ENCODE results near the gene IFIT1B. TPM values are rescaled to one million over a fixed set of nuclear protein-coding genes. Genes with fewer than 3 reads are reported as not detected.

IFIT1B gene
- total and polyA plus RNA-seq, 4 donors = 0.21 to 3.7 TPM; not detected in 2

DNA sequence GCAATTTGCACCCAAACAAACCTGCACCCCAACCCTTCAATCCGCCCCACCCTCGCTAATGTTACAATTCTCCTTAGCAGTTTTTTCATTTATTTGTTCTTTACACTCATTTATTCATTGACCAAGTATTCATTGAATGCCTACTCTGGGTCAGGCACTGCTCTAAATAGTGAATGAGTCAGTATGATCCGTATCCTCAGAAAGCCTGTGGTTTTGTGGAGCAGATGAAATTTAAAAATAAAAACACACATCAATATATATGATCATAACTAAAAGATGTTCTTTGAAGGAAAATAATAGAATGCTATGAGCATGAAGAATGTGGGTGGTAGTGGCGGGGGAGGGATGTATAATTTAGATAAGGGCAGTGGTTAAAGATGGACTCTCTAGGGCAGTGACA, 49.8 kb downstream of the IFIT1B start:
- no peaks in the 10 kb centered on the region for H3K27me3 ChIP-seq (ENCODE audit: control insufficient read depth in 3 of 3, insufficient read depth in 3 of 3, low read length in 2 of 3)
- peak overlapping the region in 1 of 2 donors; percentile 28 for H3K27ac ChIP-seq (ENCODE audit: low read depth in 1 of 2, low read length in 1 of 2)
- 86 to 91% methylated on average over 4 of the region's 4 CpGs for WGBS, 2 donors
- TF ChIP-seq, protein P1, sequence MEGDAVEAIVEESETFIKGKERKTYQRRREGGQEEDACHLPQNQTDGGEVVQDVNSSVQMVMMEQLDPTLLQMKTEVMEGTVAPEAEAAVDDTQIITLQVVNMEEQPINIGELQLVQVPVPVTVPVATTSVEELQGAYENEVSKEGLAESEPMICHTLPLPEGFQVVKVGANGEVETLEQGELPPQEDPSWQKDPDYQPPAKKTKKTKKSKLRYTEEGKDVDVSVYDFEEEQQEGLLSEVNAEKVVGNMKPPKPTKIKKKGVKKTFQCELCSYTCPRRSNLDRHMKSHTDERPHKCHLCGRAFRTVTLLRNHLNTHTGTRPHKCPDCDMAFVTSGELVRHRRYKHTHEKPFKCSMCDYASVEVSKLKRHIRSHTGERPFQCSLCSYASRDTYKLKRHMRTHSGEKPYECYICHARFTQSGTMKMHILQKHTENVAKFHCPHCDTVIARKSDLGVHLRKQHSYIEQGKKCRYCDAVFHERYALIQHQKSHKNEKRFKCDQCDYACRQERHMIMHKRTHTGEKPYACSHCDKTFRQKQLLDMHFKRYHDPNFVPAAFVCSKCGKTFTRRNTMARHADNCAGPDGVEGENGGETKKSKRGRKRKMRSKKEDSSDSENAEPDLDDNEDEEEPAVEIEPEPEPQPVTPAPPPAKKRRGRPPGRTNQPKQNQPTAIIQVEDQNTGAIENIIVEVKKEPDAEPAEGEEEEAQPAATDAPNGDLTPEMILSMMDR (IDR thresholded peaks at IDR 0.05; ENCODE audit: control extremely low read depth, extremely low read depth) = no peak
- DNase-seq (no peak), ATAC-seq (ENCODE audit: insufficient read depth, low FRiP score) (no peak)
- H3K4me1 ChIP-seq (ENCODE audit: control insufficient read depth in 5 of 5, insufficient read depth in 5 of 5, low read length in 5 of 5) = peaks cover 0 to 12% (median 0%) of the 10 kb centered on the region in 5 donors
- no peak overlapping the region for H3K9ac ChIP-seq (ENCODE audit: insufficient read depth in 1 of 2, low read length in 2 of 2)
- no peak overlapping the region for H3K4me3 ChIP-seq
- H3K9me3 ChIP-seq (ENCODE audit: control insufficient read depth in 4 of 4, insufficient read depth in 3 of 4, low read length in 3 of 4) = no peaks in the 10 kb centered on the region
- no peaks in the 10 kb centered on the region for H3K36me3 ChIP-seq (ENCODE audit: control insufficient read depth in 4 of 4, insufficient read depth in 4 of 4, low read length in 4 of 4)

- TF ChIP-seq, protein P1 (IDR thresholded peaks at IDR 0.05; ENCODE audit: control extremely low read depth, extremely low read depth) = no peak
- no peak overlapping the region for H3K9ac ChIP-seq (ENCODE audit: insufficient read depth in 1 of 2, low read length in 2 of 2)
- WGBS, 2 donors = 64 to 71% methylated on average over 1 of the region's 1 CpG
- peaks cover 0 to 12% (median 0%) of the 10 kb centered on the region in 5 donors for H3K4me1 ChIP-seq (ENCODE audit: control insufficient read depth in 5 of 5, insufficient read depth in 5 of 5, low read length in 5 of 5)
- H3K4me3 ChIP-seq = no peak overlapping the region
- ATAC-seq (ENCODE audit: insufficient read depth, low FRiP score) = no peak
- H3K36me3 ChIP-seq (ENCODE audit: control insufficient read depth in 4 of 4, insufficient read depth in 4 of 4, low read length in 4 of 4) = no peaks in the 10 kb centered on the region
- no peak for DNase-seq
- peak overlapping the region in 1 of 2 donors; percentile 21 for H3K27ac ChIP-seq (ENCODE audit: low read depth in 1 of 2, low read length in 1 of 2)
- no peaks in the 10 kb centered on the region for H3K27me3 ChIP-seq (ENCODE audit: control insufficient read depth in 3 of 3, insufficient read depth in 3 of 3, low read length in 2 of 3)
- no peaks in the 10 kb centered on the region for H3K9me3 ChIP-seq (ENCODE audit: control insufficient read depth in 4 of 4, insufficient read depth in 3 of 4, low read length in 3 of 4)
Measured at GRCh38 chr10:89428877-89429276, 51.0 kb downstream of the IFIT1B start.

DNA sequence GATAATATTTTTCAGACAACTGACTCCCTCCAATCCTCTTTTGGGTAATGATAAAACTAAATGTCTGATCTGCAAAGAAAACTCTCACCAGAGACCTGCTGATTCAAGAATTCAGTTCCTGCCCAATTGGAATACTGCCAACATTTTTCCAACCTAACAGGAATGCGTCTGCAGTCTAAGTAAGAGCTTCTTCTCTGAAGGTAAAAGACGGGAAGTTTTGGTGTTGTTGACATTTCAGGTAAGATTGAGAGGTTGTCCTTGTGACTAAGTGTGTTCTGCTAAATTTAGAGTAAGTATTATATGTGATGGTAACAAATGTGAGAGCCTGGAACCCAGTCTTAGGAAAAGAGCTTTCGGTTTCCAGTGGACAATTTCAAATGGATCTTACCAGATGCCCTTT, 54.1 kb downstream of the IFIT1B start:
- TF ChIP-seq, protein P1 (IDR thresholded peaks at IDR 0.05; ENCODE audit: control extremely low read depth, extremely low read depth) = no peak
- 47 to 77% methylated on average over 3 of the region's 3 CpGs for WGBS, 2 donors
- ATAC-seq (ENCODE audit: insufficient read depth, low FRiP score) (peak; percentile 82), DNase-seq (peak in 2 of 3 donors; percentile 41 to 71)
- Histone ChIP-seq H3K9me3 (ENCODE audit: control insufficient read depth in 4 of 4, insufficient read depth in 3 of 4, low read length in 3 of 4) (no peaks in the 10 kb centered on the region), H3K9ac (ENCODE audit: insufficient read depth in 1 of 2, low read length in 2 of 2) (no peak overlapping the region), H3K27ac (ENCODE audit: low read depth in 1 of 2, low read length in 1 of 2) (peak overlapping the region in 1 of 2 donors; percentile 57), H3K36me3 (ENCODE audit: control insufficient read depth in 4 of 4, insufficient read depth in 4 of 4, low read length in 4 of 4) (no peaks in the 10 kb centered on the region), H3K4me1 (ENCODE audit: control insufficient read depth in 5 of 5, insufficient read depth in 5 of 5, low read length in 5 of 5) (peaks cover 0 to 12% (median 0%) of the 10 kb centered on the region in 5 donors), H3K4me3 (no peak overlapping the region), H3K27me3 (ENCODE audit: control insufficient read depth in 3 of 3, insufficient read depth in 3 of 3, low read length in 2 of 3) (no peaks in the 10 kb centered on the region)

Other genes with a start within 250 kb of the IFIT1B start
- 1 to 10 TPM; 1.2 to 4.5 TPM for gene CH25H, start 170.7 kb upstream of the IFIT1B start, total RNA-seq
- 10 to 100 TPM in 1 of 2 donors, 1 to 10 TPM in 1; 3.0 to 25.2 TPM for gene CH25H, start 170.7 kb upstream of the IFIT1B start, polyA plus RNA-seq
- 100 to 1,000 TPM in 1 of 2 donors, 10 to 100 TPM in 1; 51.6 to 140 TPM for gene LIPA, start 126.3 kb upstream of the IFIT1B start, total RNA-seq
- gene LIPA, start 126.3 kb upstream of the IFIT1B start, polyA plus RNA-seq = 10 to 100 TPM; 24.0 to 91.8 TPM
- 10 to 100 TPM; 12.1 to 16.0 TPM for gene IFIT2, start 76.0 kb upstream of the IFIT1B start, total RNA-seq
- gene IFIT2, start 76.0 kb upstream of the IFIT1B start, polyA plus RNA-seq = 10 to 100 TPM in 1 of 2 donors, 1 to 10 TPM in 1; 8.1 to 17.8 TPM
- 10 to 100 TPM; 17.3 to 27.2 TPM for gene IFIT3, start 50.1 kb upstream of the IFIT1B start, total RNA-seq
- 10 to 100 TPM; 12.6 to 47.7 TPM for gene IFIT3, start 50.1 kb upstream of the IFIT1B start, polyA plus RNA-seq
- 10 to 100 TPM; 11.1 to 16.9 TPM for gene IFIT1, start 14.6 kb downstream of the IFIT1B start, total RNA-seq
- gene IFIT1, start 14.6 kb downstream of the IFIT1B start, polyA plus RNA-seq = 10 to 100 TPM; 13.1 to 17.7 TPM
- gene IFIT5, start 36.5 kb downstream of the IFIT1B start, total RNA-seq = 10 to 100 TPM; 17.7 to 21.8 TPM
- gene IFIT5, start 36.5 kb downstream of the IFIT1B start, polyA plus RNA-seq = 10 to 100 TPM; 12.6 to 13.5 TPM
- 1 to 10 TPM; 1.8 to 4.6 TPM for gene SLC16A12, start 157.5 kb downstream of the IFIT1B start, total RNA-seq
- gene SLC16A12, start 157.5 kb downstream of the IFIT1B start, polyA plus RNA-seq = under 1 TPM; 0.45 to 0.75 TPM

All from lung (tissue), 12 donors.